Measurements from ENCODE around the gene ABCA1.

- TF ChIP-seq CTCF (conservative IDR thresholded peaks at IDR 0.05; ENCODE audit: low read depth, low read length) = no peak
- no peak for TF ChIP-seq BHLHE40 (IDR thresholded peaks at IDR 0.05; ENCODE audit: low read depth, low read length)
- TF ChIP-seq POLR2A (IDR thresholded peaks at IDR 0.05; ENCODE audit: low read depth, low read length) = no peak
Observed at GRCh38 chr9:104927216-104927911, 591 bp downstream of the ABCA1 start.
